Mesendoderm (in vitro differentiated cells): Measurements from ENCODE around the gene NCR2.
"Not testable (repeated sequence)": the region's sequence is repeated elsewhere in the genome, so short reads cannot be mapped to it uniquely, and the experiment has no call there.

Experiments used
- DNase-seq: peaks from one replicate; pipeline ENCODE4 v3.0.0; 2013
- H2AK5ac ChIP-seq: 2 replicates; pipeline ENCODE4 v1.6.1; 2013; ENCODE audit warnings: low read length, inconsistent platforms
- H2BK120ac ChIP-seq: 2 replicates; pipeline ENCODE4 v1.6.1; 2013; ENCODE audit warnings: low read depth, mild to moderate bottlenecking, low read length, moderate library complexity, mixed read lengths
- H2BK15ac ChIP-seq: replicated peaks from 2 replicates; pipeline ENCODE4 v1.6.1; 2013; ENCODE audit warnings: low read depth, mild to moderate bottlenecking, moderate library complexity
- H2BK5ac ChIP-seq: 2 replicates; pipeline ENCODE4 v1.6.1; 2013; ENCODE audit warnings: low read length, inconsistent platforms
- H3K18ac ChIP-seq: 2 replicates; pipeline ENCODE4 v1.6.1; 2013; ENCODE audit warnings: mild to moderate bottlenecking, low read length, mixed read lengths
- H3K23ac ChIP-seq: one replicate; pipeline ENCODE4 v1.6.1; 2013; ENCODE audit warnings: low read length
- H3K27ac ChIP-seq: 2 replicates; pipeline ENCODE4 v1.5.1; 2013; ENCODE audit warnings: low read depth, mild to moderate bottlenecking, inconsistent platforms, low read length, moderate library complexity
- H3K27me3 ChIP-seq: 2 replicates; pipeline ENCODE4 v1.6.1; 2013; ENCODE audit warnings: low read length, control low read depth, mild to moderate bottlenecking, inconsistent platforms; ENCODE audit not compliant: insufficient read depth, poor library complexity
- H3K36me3 ChIP-seq: 2 replicates; pipeline ENCODE4 v1.6.1; 2013; ENCODE audit warnings: low read length, inconsistent platforms; ENCODE audit not compliant: control insufficient read depth, insufficient read depth
- H3K4ac ChIP-seq: one replicate; pipeline ENCODE4 v1.6.1; 2013; ENCODE audit warnings: low read depth, mild to moderate bottlenecking, low read length, moderate library complexity
- H3K4me1 ChIP-seq: 2 replicates; pipeline ENCODE4 v1.6.1; 2013; ENCODE audit warnings: low read depth, low read length, inconsistent platforms; ENCODE audit not compliant: control insufficient read depth
- H3K4me2 ChIP-seq: 2 replicates; pipeline ENCODE4 v1.6.1; 2013; ENCODE audit warnings: low read length
- H3K4me3 ChIP-seq: 2 replicates; pipeline ENCODE4 v1.5.1; 2013; ENCODE audit warnings: mild to moderate bottlenecking, low read length
- H3K56ac ChIP-seq: one replicate; pipeline ENCODE4 v1.6.1; 2013; ENCODE audit warnings: low read length
- H3K79me1 ChIP-seq: 2 replicates; pipeline ENCODE4 v1.6.1; 2013; ENCODE audit warnings: low read length, inconsistent platforms
- H3K79me2 ChIP-seq: 2 replicates; pipeline ENCODE4 v1.6.1; 2013; ENCODE audit warnings: mild to moderate bottlenecking, low read length; ENCODE audit not compliant: control insufficient read depth, insufficient read depth
- H3K9ac ChIP-seq: 2 replicates; pipeline ENCODE4 v1.6.1; 2013; ENCODE audit warnings: low read length, inconsistent platforms
- H4K5ac ChIP-seq: one replicate; pipeline ENCODE4 v1.6.1; 2013; ENCODE audit warnings: low read length
- H4K8ac ChIP-seq: one replicate; pipeline ENCODE4 v1.6.1; 2013; ENCODE audit warnings: low read depth, mild to moderate bottlenecking, control low read depth, low read length, moderate library complexity
- WGBS: extraction: QIAGEN DNeasy Blood & Tissue Kit; methylation state at CpG from one replicate; pipeline ENCODE4 v1.1.7; 2013; ENCODE audit warnings: low lambda C conversion rate, missing lambda C conversion rate; ENCODE audit not compliant: insufficient coverage; ENCODE audit errors: extremely low coverage; 5-methylcytosine and 5-hydroxymethylcytosine counted together

Gene NCR2

GRCh38 chr6:41291717-41292116 is 43.7 kb upstream of the NCR2 start:
- Histone ChIP-seq H3K79me2 (no peaks in the 10 kb centered on the region), H3K4me3 (no peak overlapping the region), H3K79me1 (no peaks in the 10 kb centered on the region), H4K5ac (no peak overlapping the region), H3K4me1 (no peaks in the 10 kb centered on the region), H3K27ac (no peak overlapping the region), H3K9ac (no peak overlapping the region), H3K4me2 (no peak overlapping the region), H2BK15ac (no peak overlapping the region), H3K36me3 (no peaks in the 10 kb centered on the region), H3K27me3 (no peaks in the 10 kb centered on the region), H3K23ac (no peak overlapping the region), H3K56ac (no peak overlapping the region), H2AK5ac (no peak overlapping the region), H4K8ac (no peak overlapping the region), H3K18ac (no peak overlapping the region), H2BK120ac (no peak overlapping the region), H2BK5ac (no peak overlapping the region), H3K4ac (no peak overlapping the region)
- DNase-seq, result peak; percentile 25
- no CpG with 5 or more reads among the region's 1 CpG for WGBS

- no peak overlapping the region for H3K4ac ChIP-seq
- no peak overlapping the region for H2AK5ac ChIP-seq
- no CpG with 5 or more reads among the region's 3 CpGs for WGBS
- no peak overlapping the region for H4K5ac ChIP-seq
- no peak overlapping the region for H3K4me2 ChIP-seq
- no peaks in the 10 kb centered on the region for H3K4me1 ChIP-seq
- no peak overlapping the region for H2BK5ac ChIP-seq
- H3K79me1 ChIP-seq, result no peaks in the 10 kb centered on the region
- no peak for DNase-seq
- H2BK15ac ChIP-seq, result no peak overlapping the region
- H3K18ac ChIP-seq, result no peak overlapping the region
- H3K4me3 ChIP-seq, result no peak overlapping the region
- H3K27me3 ChIP-seq, result no peaks in the 10 kb centered on the region
- H3K56ac ChIP-seq, result no peak overlapping the region
- H3K23ac ChIP-seq, result no peak overlapping the region
- no peak overlapping the region for H3K27ac ChIP-seq
- no peak overlapping the region for H4K8ac ChIP-seq
- H3K36me3 ChIP-seq, result no peaks in the 10 kb centered on the region
- no peaks in the 10 kb centered on the region for H3K79me2 ChIP-seq
- H3K9ac ChIP-seq, result no peak overlapping the region
- no peak overlapping the region for H2BK120ac ChIP-seq
These were observed 41.1 kb upstream of the NCR2 start for GRCh38 chr6:41294214-41294872.

DNA sequence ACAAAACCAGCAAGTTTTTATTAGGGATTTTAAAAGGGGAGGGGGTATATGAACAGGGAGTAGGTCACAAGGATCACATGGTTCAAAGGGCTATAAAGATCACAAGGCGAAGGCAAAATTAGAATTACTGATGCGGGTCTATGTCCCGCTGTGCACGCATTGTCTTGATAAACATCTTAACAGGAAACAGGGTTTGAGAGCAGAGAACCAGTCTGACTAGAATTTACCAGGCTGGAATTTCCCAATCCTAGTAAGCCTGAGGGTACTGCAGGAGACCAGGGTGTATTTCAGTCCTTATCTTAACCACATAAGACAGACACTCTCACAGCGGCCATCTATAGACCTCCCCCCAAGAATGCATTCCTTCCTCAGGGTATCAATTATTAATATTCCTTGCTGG is 38.2 kb upstream of the NCR2 start:
- not testable (repeated sequence) for H2BK5ac ChIP-seq, DNase-seq, H3K27me3 ChIP-seq, H2AK5ac ChIP-seq, H3K4me3 ChIP-seq, H3K4ac ChIP-seq, H3K4me1 ChIP-seq, H4K5ac ChIP-seq, H3K23ac ChIP-seq, H3K18ac ChIP-seq, H2BK15ac ChIP-seq, H3K79me1 ChIP-seq, H3K4me2 ChIP-seq, H3K79me2 ChIP-seq, H3K27ac ChIP-seq, H3K9ac ChIP-seq, H3K36me3 ChIP-seq, H3K56ac ChIP-seq, H4K8ac ChIP-seq, H2BK120ac ChIP-seq
- WGBS, result no CpG with 5 or more reads among the region's 5 CpGs

- H3K4ac ChIP-seq, result no peak overlapping the region
- H3K9ac ChIP-seq, result no peak overlapping the region
- no CpG with 5 or more reads among the region's 3 CpGs for WGBS
- H3K79me1 ChIP-seq, result no peaks in the 10 kb centered on the region
- no peak overlapping the region for H2BK120ac ChIP-seq
- H3K4me2 ChIP-seq, result no peak overlapping the region
- no peak overlapping the region for H4K5ac ChIP-seq
- H3K56ac ChIP-seq, result no peak overlapping the region
- H2BK15ac ChIP-seq, result no peak overlapping the region
- H3K79me2 ChIP-seq, result no peaks in the 10 kb centered on the region
- H3K27ac ChIP-seq, result no peak overlapping the region
- H3K18ac ChIP-seq, result no peak overlapping the region
- no peak overlapping the region for H4K8ac ChIP-seq
- no peaks in the 10 kb centered on the region for H3K27me3 ChIP-seq
- no peak overlapping the region for H2BK5ac ChIP-seq
- DNase-seq, result no peak
- no peaks in the 10 kb centered on the region for H3K4me1 ChIP-seq
- no peak overlapping the region for H3K4me3 ChIP-seq
- no peak overlapping the region for H2AK5ac ChIP-seq
- no peaks in the 10 kb centered on the region for H3K36me3 ChIP-seq
- H3K23ac ChIP-seq, result no peak overlapping the region
These were observed 36.5 kb upstream of the NCR2 start for GRCh38 chr6:41298785-41299502.

GRCh38 chr6:41302638-41303037 is 32.8 kb upstream of the NCR2 start:
- no peak for DNase-seq
- Histone ChIP-seq H3K27me3 (no peaks in the 10 kb centered on the region), H3K23ac (no peak overlapping the region), H2BK5ac (no peak overlapping the region), H3K4me3 (no peak overlapping the region), H2BK15ac (no peak overlapping the region), H3K18ac (no peak overlapping the region), H3K79me1 (no peaks in the 10 kb centered on the region), H3K79me2 (no peaks in the 10 kb centered on the region), H3K36me3 (no peaks in the 10 kb centered on the region), H3K27ac (no peak overlapping the region), H2AK5ac (no peak overlapping the region), H3K56ac (no peak overlapping the region), H3K4me1 (no peaks in the 10 kb centered on the region), H4K8ac (no peak overlapping the region), H3K9ac (no peak overlapping the region), H3K4ac (no peak overlapping the region), H2BK120ac (no peak overlapping the region), H4K5ac (no peak overlapping the region), H3K4me2 (no peak overlapping the region)
- WGBS, result no CpG with 5 or more reads among the region's 5 CpGs
